GM12892 (cell line): Measurements from ENCODE around the gene STK17A.
"Not testable (repeated sequence)": the region's sequence is repeated elsewhere in the genome, so short reads cannot be mapped to it uniquely, and the experiment has no call there.

Source experiments
- POLR2A ChIP-seq: IDR thresholded peaks from 2 replicates; pipeline ENCODE4 v1.6.1; 2011; ENCODE audit warnings: low read depth, low read length, control low read depth
- POLR2AphosphoS5 ChIP-seq: IDR thresholded peaks from 2 replicates; pipeline ENCODE4 v1.6.1; 2011; ENCODE audit warnings: low read depth, low read length, control low read depth

- not testable (repeated sequence) for TF ChIP-seq POLR2A, POLR2AphosphoS5
Measured at GRCh38 chr7:43673243-43673976, 90.5 kb downstream of the STK17A start.
